Fibroblast of skin of right quadriceps (primary cell): ENCODE data around the gene PSME3IP1.

Experiments used
- DNase-seq: peaks from one replicate; pipeline ENCODE4 v3.0.0-alpha.2; 2013

The PSME3IP1 gene

GRCh38 chr16:57166951-57167350 is 18.9 kb downstream of the PSME3IP1 start:
- no peak for DNase-seq

GRCh38 chr16:57166451-57166850 is 19.4 kb downstream of the PSME3IP1 start:
- no peak for DNase-seq

GRCh38 chr16:57165938-57166337 is 19.9 kb downstream of the PSME3IP1 start:
- DNase-seq = peak; percentile 15

GRCh38 chr16:57165483-57165882 is 20.4 kb downstream of the PSME3IP1 start:
- DNase-seq = no peak

- DNase-seq = no peak
Measured at GRCh38 chr16:57163842-57164241, 22.0 kb downstream of the PSME3IP1 start.

- no peak for DNase-seq
Measured at GRCh38 chr16:57159447-57159846, 26.4 kb downstream of the PSME3IP1 start.

GRCh38 chr16:57157533-57157932 is 28.3 kb downstream of the PSME3IP1 start:
- no peak for DNase-seq

GRCh38 chr16:57156351-57156703 is 29.5 kb downstream of the PSME3IP1 start:
- DNase-seq = no peak

GRCh38 chr16:57155702-57156350 is 30.0 kb downstream of the PSME3IP1 start:
- no peak for DNase-seq

GRCh38 chr16:57153841-57154240 is 32.0 kb downstream of the PSME3IP1 start:
- no peak for DNase-seq

GRCh38 chr16:57152096-57153093 is 33.4 kb downstream of the PSME3IP1 start:
- DNase-seq = no peak

GRCh38 chr16:57151369-57151768 is 34.5 kb downstream of the PSME3IP1 start:
- DNase-seq = no peak

GRCh38 chr16:57150682-57151330 is 35.0 kb downstream of the PSME3IP1 start:
- DNase-seq = no peak

- DNase-seq = no peak
Measured at GRCh38 chr16:57149391-57149790, 36.4 kb downstream of the PSME3IP1 start.

GRCh38 chr16:57148481-57148880 is 37.4 kb downstream of the PSME3IP1 start:
- no peak for DNase-seq

GRCh38 chr16:57147381-57148221 is 38.2 kb downstream of the PSME3IP1 start:
- DNase-seq = peak; percentile 81

GRCh38 chr16:57146735-57147134 is 39.1 kb downstream of the PSME3IP1 start:
- DNase-seq = no peak

- DNase-seq = no peak
Measured at GRCh38 chr16:57146040-57146647, 39.7 kb downstream of the PSME3IP1 start.

GRCh38 chr16:57145046-57146021 is 40.5 kb downstream of the PSME3IP1 start:
- no peak for DNase-seq

GRCh38 chr16:57144027-57144426 is 41.8 kb downstream of the PSME3IP1 start:
- DNase-seq = no peak
